Measurements from ENCODE around the gene INSM1. TPM values are rescaled to one million over a fixed set of nuclear protein-coding genes. Genes with fewer than 3 reads are reported as not detected.

INSM1 gene
- total RNA-seq, 1 experiment from 2014 or later = 0.05 TPM

DNA sequence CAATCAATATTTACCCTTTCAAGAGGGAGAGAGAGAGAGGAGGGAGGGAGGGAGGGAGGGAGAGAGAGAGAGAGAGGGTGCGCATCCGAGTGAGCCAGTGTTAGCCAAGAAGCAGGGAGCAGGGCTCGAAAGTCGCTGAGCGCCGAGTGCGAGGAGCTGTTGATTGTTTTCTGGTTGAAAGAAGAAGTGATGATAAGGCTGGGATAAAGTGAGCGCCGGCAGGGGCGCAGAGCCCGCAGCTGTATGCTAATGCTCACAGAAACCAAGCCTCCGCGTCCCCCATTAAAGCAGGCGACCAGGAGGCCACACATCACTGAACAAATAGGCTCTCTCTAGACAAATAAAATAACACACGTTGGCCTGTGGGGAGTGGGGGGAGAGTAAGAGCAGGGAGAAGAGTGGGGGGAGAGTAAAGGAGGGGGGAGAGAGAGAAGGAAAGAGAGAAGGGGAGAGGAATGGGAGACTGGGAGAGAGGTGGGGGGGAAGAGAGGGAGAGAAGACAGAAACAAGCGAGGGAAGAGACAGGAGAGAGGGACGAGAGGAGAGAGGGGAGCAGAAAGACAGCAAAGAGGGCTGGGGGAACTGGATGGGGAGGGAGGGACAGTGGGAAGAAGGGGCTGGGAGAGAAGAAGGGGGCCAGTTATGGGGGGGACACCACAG is 5.0 kb upstream of the INSM1 start:
- ATAC-seq (no peak), DNase-seq (ENCODE audit: low read depth, low spot score) (no peak)
- TF ChIP-seq SIN3A (IDR thresholded peaks at IDR 0.05; ENCODE audit: borderline replicate concordance, insufficient read depth, low read depth, low read length) = no peak
- TF ChIP-seq POLR2AphosphoS5 (IDR thresholded peaks at IDR 0.05; ENCODE audit: low read depth, low read length) = no peak
- TF ChIP-seq TCF7L2 (IDR thresholded peaks at IDR 0.05; ENCODE audit: low read depth, low read length) = no peak
- no peak for TF ChIP-seq CTCF (IDR thresholded peaks at IDR 0.05)
- TF ChIP-seq REST (IDR thresholded peaks at IDR 0.05; ENCODE audit: insufficient read depth in 1 of 2, low read depth in 2 of 2, low read length in 1 of 2) = no peak
- ChIA-PET POLR2A (no interaction called here), CTCF (interaction anchor here (0.6 kb wide), 1 partner anchor 1145 kb away, joined by 3 read pairs; no protein-coding TSS in a partner anchor)
- Histone ChIP-seq H3K4me3 (ENCODE audit: low read depth in 2 of 2, low read length in 2 of 2) (no peak overlapping the region), H3K27me3 (ENCODE audit: control insufficient read depth, insufficient read depth, low read length) (peaks cover 39% of the 10 kb centered on the region), H3K27ac (ENCODE audit: low read length) (no peak overlapping the region), H3K4me1 (ENCODE audit: control insufficient read depth, insufficient read depth, low read length) (no peaks in the 10 kb centered on the region), H3K36me3 (ENCODE audit: control insufficient read depth, insufficient read depth, low read length) (no peaks in the 10 kb centered on the region), H3K9me3 (ENCODE audit: control insufficient read depth, insufficient read depth, low read depth, low read length) (no peaks in the 10 kb centered on the region)
- no TSS peak for BruUV-seq (replicated peaks)
- in situ Hi-C loops (cut with HindIII; ENCODE audit: low pct_unique_long_range_greater_than_20kb, low sequenced_read_pairs) = no loop called here
- intact Hi-C loops (cut with micrococcal nuclease; ENCODE audit: unreplicated experiment) = loop anchor here (10.0 kb wide), 1 partner anchor 278 kb away; no protein-coding TSS in a partner anchor

DNA sequence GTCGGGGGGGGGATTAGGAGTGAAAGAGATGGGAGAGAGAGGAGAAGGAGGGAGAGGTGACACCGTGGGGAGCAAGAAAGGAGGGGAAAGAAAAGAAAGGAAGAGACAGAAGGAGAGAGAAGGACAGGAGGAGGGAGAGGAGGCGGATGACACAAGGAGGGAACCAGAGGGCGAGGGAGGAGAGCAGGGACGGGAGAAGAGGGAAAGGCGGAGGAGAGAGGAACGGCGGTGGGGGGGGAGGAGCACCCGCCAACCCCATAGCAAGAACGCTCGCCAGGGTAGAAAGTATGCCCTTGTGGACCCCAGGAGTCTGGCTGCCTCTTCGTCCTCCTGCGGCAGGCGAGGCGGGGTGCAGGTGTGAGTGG is 4.5 kb upstream of the INSM1 start:
- H3K27ac ChIP-seq (ENCODE audit: low read length) = no peak overlapping the region
- DNase-seq (ENCODE audit: low read depth, low spot score) (no peak), ATAC-seq (no peak)
- H3K9me3 ChIP-seq (ENCODE audit: control insufficient read depth, insufficient read depth, low read depth, low read length) = no peaks in the 10 kb centered on the region
- no peaks in the 10 kb centered on the region for H3K36me3 ChIP-seq (ENCODE audit: control insufficient read depth, insufficient read depth, low read length)
- peaks cover 39% of the 10 kb centered on the region for H3K27me3 ChIP-seq (ENCODE audit: control insufficient read depth, insufficient read depth, low read length)
- intact Hi-C loops (cut with micrococcal nuclease; ENCODE audit: unreplicated experiment) = loop anchor here (10.0 kb wide), 1 partner anchor 279 kb away; no protein-coding TSS in a partner anchor
- POLR2A ChIA-PET = no interaction called here
- BruUV-seq (replicated peaks) = no TSS peak
- no peaks in the 10 kb centered on the region for H3K4me1 ChIP-seq (ENCODE audit: control insufficient read depth, insufficient read depth, low read length)
- TF ChIP-seq CTCF (IDR thresholded peaks at IDR 0.05) = no peak
- TF ChIP-seq TCF7L2 (IDR thresholded peaks at IDR 0.05; ENCODE audit: low read depth, low read length) = no peak
- TF ChIP-seq REST (IDR thresholded peaks at IDR 0.05; ENCODE audit: insufficient read depth in 1 of 2, low read depth in 2 of 2, low read length in 1 of 2) = no peak
- no peak for TF ChIP-seq POLR2AphosphoS5 (IDR thresholded peaks at IDR 0.05; ENCODE audit: low read depth, low read length)
- TF ChIP-seq SIN3A (IDR thresholded peaks at IDR 0.05; ENCODE audit: borderline replicate concordance, insufficient read depth, low read depth, low read length) = no peak
- H3K4me3 ChIP-seq (ENCODE audit: low read depth in 2 of 2, low read length in 2 of 2) = no peak overlapping the region
- CTCF ChIA-PET = no interaction called here
- in situ Hi-C loops (cut with HindIII; ENCODE audit: low pct_unique_long_range_greater_than_20kb, low sequenced_read_pairs) = no loop called here
